PC-3 (cell line): ENCODE results near the gene RNF144B. TPM values are rescaled to one million over a fixed set of nuclear protein-coding genes. Genes with fewer than 3 reads are reported as not detected.

Source experiments
- ATAC-seq: fragments of 200-7000 bp; cut with Tn5 transposase; 2 replicates; pipeline ENCODE4 v1.9.1; 2020; ENCODE audit warnings: mild to moderate bottlenecking, moderate library complexity
- BruUV-seq: library from RNA; stranded (reverse); fragments of 400-500 nt; replicated peaks from 2 replicates; lab custom pipeline; 2021; lab: Mats Ljungman, UMichigan
- CTCF ChIA-PET: fragments of 300-600 bp; sonication (Branson Sonifier 250); formaldehyde crosslinking; loops from one replicate; lab custom pipeline; 2022; ENCODE audit warnings: antibody characterized with exemption; lab: Charles Lee
- POLR2A ChIA-PET: fragments of 300-600 bp; sonication (Branson Sonifier 250); formaldehyde crosslinking; loops from one replicate; lab custom pipeline; 2022; ENCODE audit warnings: antibody characterized with exemption; ENCODE audit not compliant: unreplicated experiment; lab: Charles Lee
- DNase-seq: peaks from one replicate; pipeline ENCODE4 v3.0.0-alpha.2; 2015
- H2AFZ ChIP-seq: fragments of 300-600 bp; sonication (generic); 2 replicates; pipeline ENCODE4 v1.6.0; 2016; ENCODE audit warnings: antibody characterized with exemption, low read length
- H3F3A ChIP-seq: fragments of 300-600 bp; sonication (generic); one replicate; pipeline ENCODE4 v1.6.0; 2017; ENCODE audit warnings: antibody characterized with exemption, low read length, control low read depth, mild to moderate bottlenecking; ENCODE audit not compliant: unreplicated experiment
- H3K27ac ChIP-seq: fragments of 300-600 bp; sonication (generic); 2 replicates; pipeline ENCODE4 v1.5.1; 2016; ENCODE audit warnings: mild to moderate bottlenecking, low read length
- H3K27me3 ChIP-seq: fragments of 300-600 bp; sonication (generic); 2 replicates; pipeline ENCODE4 v1.6.1; 2016; ENCODE audit warnings: low read length, mixed read lengths
- H3K36me3 ChIP-seq: fragments of 300-600 bp; sonication (generic); 2 replicates; pipeline ENCODE4 v1.6.1; 2016; ENCODE audit warnings: low read depth, mixed run types, low read length, mixed read lengths
- H3K4me1 ChIP-seq: fragments of 300-600 bp; sonication (generic); 2 replicates; pipeline ENCODE4 v1.5.1; 2016; ENCODE audit warnings: low read length; ENCODE audit not compliant: insufficient read depth
- H3K4me2 ChIP-seq: fragments of 300-600 bp; sonication (generic); 2 replicates; pipeline ENCODE4 v1.6.0; 2016; ENCODE audit warnings: low read length
- H3K4me3 ChIP-seq: fragments of 300-600 bp; sonication (generic); 2 replicates; pipeline ENCODE4 v1.5.1; 2016; ENCODE audit warnings: mild to moderate bottlenecking, low read length, mixed read lengths
- H3K79me2 ChIP-seq: fragments of 300-600 bp; sonication (generic); 2 replicates; pipeline ENCODE4 v1.6.1; 2017; ENCODE audit warnings: low read length, mixed read lengths
- H3K9ac ChIP-seq: fragments of 300-600 bp; sonication (generic); 2 replicates; pipeline ENCODE4 v1.6.0; 2016; ENCODE audit warnings: mild to moderate bottlenecking, low read length
- H3K9me2 ChIP-seq: fragments of 300-600 bp; sonication (generic); replicated peaks from 2 replicates; pipeline ENCODE4 v1.6.1; 2016; ENCODE audit warnings: mixed run types, low read length, mixed read lengths
- H3K9me3 ChIP-seq: fragments of 300-600 bp; sonication (generic); 2 replicates; pipeline ENCODE4 v1.6.1; 2016; ENCODE audit warnings: low read length, mixed read lengths
- H4K20me1 ChIP-seq: fragments of 300-600 bp; sonication (generic); 2 replicates; pipeline ENCODE4 v1.6.1; 2016; ENCODE audit warnings: low read length, mixed read lengths
- CTCF ChIP-seq: fragments of 300-600 bp; sonication (generic); conservative IDR thresholded peaks from 2 replicates; pipeline ENCODE4 v1.5.1; 2017; ENCODE audit warnings: antibody characterized with exemption, low read depth, mild to moderate bottlenecking, low read length
- EZH2 ChIP-seq: fragments of 300-600 bp; sonication (generic); IDR thresholded peaks from one replicate; pipeline ENCODE4 v1.6.1; 2017; ENCODE audit warnings: antibody characterized with exemption, mild to moderate bottlenecking, low read length; ENCODE audit not compliant: unreplicated experiment
- EZH2phosphoT487 ChIP-seq: fragments of 300-600 bp; sonication (generic); IDR thresholded peaks from 2 replicates; pipeline ENCODE4 v1.6.1; 2018; ENCODE audit warnings: mild to moderate bottlenecking, antibody characterized with exemption, low read length, borderline replicate concordance
- intact Hi-C: fragments of 100-400 bp; cut with micrococcal nuclease; formaldehyde crosslinking; loops from 2 replicates; pipeline ENCODE4 v1.9.0; 2023
- total RNA-seq: library from RNA; depleted of rRNA; stranded (reverse); fragments of >200 nt; gene quantifications from 2 replicates; pipeline ENCODE4 v1.2.3, GENCODE V29; 2014

The RNF144B gene
- total RNA-seq, 1 experiment from 2014 or later, result 4.6 TPM

GRCh38 chr6:18441251-18441979, 54.3 kb downstream of the RNF144B start:
- no peaks in the 10 kb centered on the region for H3K9me3 ChIP-seq
- no peaks in the 10 kb centered on the region for H3K79me2 ChIP-seq
- CTCF ChIA-PET, result no interaction called here
- H4K20me1 ChIP-seq, result no peaks in the 10 kb centered on the region
- intact Hi-C loops, result no loop called here
- POLR2A ChIA-PET, result no interaction called here
- DNase-seq, result no peak
- H3K9ac ChIP-seq, result no peak overlapping the region
- no peaks in the 10 kb centered on the region for H3K36me3 ChIP-seq
- H3K27ac ChIP-seq, result no peak overlapping the region
- no peak overlapping the region for H3K4me2 ChIP-seq
- H3K4me1 ChIP-seq, result no peaks in the 10 kb centered on the region
- no peak overlapping the region for H3K4me3 ChIP-seq
- no peak for ATAC-seq
- no peak overlapping the region for H2AFZ ChIP-seq
- TF ChIP-seq CTCF, result no peak
- TF ChIP-seq EZH2phosphoT487, result no peak
- TF ChIP-seq EZH2, result no peak
- H3K27me3 ChIP-seq, result no peaks in the 10 kb centered on the region
- BruUV-seq, result no TSS peak
- H3K9me2 ChIP-seq, result no peaks in the 10 kb centered on the region
- no peaks in the 10 kb centered on the region for H3F3A ChIP-seq

GRCh38 chr6:18444111-18444510, 57.0 kb downstream of the RNF144B start:
- no peak overlapping the region for H3K9ac ChIP-seq
- ATAC-seq, result no peak
- H3K36me3 ChIP-seq, result no peaks in the 10 kb centered on the region
- no peak overlapping the region for H3K4me3 ChIP-seq
- no peaks in the 10 kb centered on the region for H3K9me3 ChIP-seq
- no peaks in the 10 kb centered on the region for H3K27me3 ChIP-seq
- H3K4me2 ChIP-seq, result no peak overlapping the region
- H2AFZ ChIP-seq, result no peak overlapping the region
- ChIA-PET POLR2A (no interaction called here), CTCF (no interaction called here)
- H4K20me1 ChIP-seq, result no peaks in the 10 kb centered on the region
- intact Hi-C loops, result no loop called here
- no peaks in the 10 kb centered on the region for H3K79me2 ChIP-seq
- no peak overlapping the region for H3K27ac ChIP-seq
- BruUV-seq, result no TSS peak
- TF ChIP-seq EZH2 (no peak), EZH2phosphoT487 (no peak), CTCF (no peak)
- no peaks in the 10 kb centered on the region for H3K4me1 ChIP-seq
- no peaks in the 10 kb centered on the region for H3K9me2 ChIP-seq
- no peak for DNase-seq
- no peaks in the 10 kb centered on the region for H3F3A ChIP-seq

GRCh38 chr6:18445228-18445627, 58.1 kb downstream of the RNF144B start:
- Histone ChIP-seq H3K4me2 (no peak overlapping the region), H2AFZ (no peak overlapping the region), H3F3A (no peaks in the 10 kb centered on the region), H3K79me2 (no peaks in the 10 kb centered on the region), H3K4me1 (no peaks in the 10 kb centered on the region), H3K4me3 (no peak overlapping the region), H3K9me3 (no peaks in the 10 kb centered on the region), H3K27ac (no peak overlapping the region), H3K27me3 (no peaks in the 10 kb centered on the region), H4K20me1 (no peaks in the 10 kb centered on the region), H3K9me2 (no peaks in the 10 kb centered on the region), H3K9ac (no peak overlapping the region), H3K36me3 (no peaks in the 10 kb centered on the region)
- intact Hi-C loops, result no loop called here
- TF ChIP-seq EZH2phosphoT487 (no peak), EZH2 (no peak), CTCF (no peak)
- no peak for DNase-seq
- ChIA-PET CTCF (no interaction called here), POLR2A (no interaction called here)
- no TSS peak for BruUV-seq
- ATAC-seq, result no peak
